HG02973 (cell line): ENCODE results near the gene MTURN.
A peak's percentile ranks its signal among the peaks of the same experiment; 100 is the strongest.
"Not testable (repeated sequence)": the region's sequence is repeated elsewhere in the genome, so short reads cannot be mapped to it uniquely, and the experiment has no call there.

Source experiments
- ATAC-seq: cut with Tn5 transposase; IDR thresholded peaks from one replicate; pipeline ENCODE4 v1.9.1; 2021; ENCODE audit warnings: moderate library complexity; ENCODE audit not compliant: unreplicated experiment

Gene MTURN

GRCh38 chr7:30134611-30135300 lies at the start of gene MTURN:
Gene MTURN (plus strand): TSS chr7:30134986. CDS start chr7:30135137, 151 bp downstream.
- ATAC-seq: peak; percentile 80

DNA sequence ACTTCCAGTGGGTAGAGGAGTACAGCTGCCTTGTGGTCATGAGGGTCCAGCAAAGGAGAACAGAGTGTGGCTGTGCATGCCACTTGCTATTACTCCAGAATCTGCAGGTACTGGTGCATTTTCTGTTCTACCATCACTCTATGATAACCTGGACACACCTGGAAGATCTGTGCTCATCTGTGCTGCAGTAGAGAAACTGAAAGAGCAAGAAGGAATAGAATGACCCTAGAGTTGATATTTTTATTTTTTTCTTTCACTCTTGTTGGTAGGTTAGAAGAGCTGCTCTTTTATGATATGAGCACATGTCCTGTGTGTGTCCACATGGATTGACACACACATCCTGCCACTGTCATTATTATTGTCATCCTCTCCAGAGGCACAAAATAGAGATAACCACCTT lies 48.3 kb upstream of the MTURN start:
- no peak for ATAC-seq

DNA sequence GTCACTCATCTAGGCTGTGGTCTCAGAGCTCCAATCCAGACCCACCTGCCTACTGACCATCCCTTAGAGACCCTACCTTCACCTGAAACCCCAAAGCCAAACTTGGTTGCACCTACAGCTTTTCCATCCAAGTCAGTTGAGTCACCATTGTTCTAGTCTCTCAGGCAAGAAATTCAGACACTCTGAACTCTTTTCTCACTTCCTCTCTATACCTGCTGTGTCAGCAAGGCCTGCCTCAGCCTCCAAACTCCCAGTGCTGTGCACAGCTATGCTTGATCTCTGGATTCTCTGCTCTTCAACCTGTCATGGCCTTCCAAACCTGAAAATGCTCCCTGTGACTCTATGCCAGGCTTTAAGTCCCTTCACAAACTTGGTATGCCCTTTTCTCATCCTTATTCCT lies 47.4 kb upstream of the MTURN start:
- ATAC-seq: no peak

DNA sequence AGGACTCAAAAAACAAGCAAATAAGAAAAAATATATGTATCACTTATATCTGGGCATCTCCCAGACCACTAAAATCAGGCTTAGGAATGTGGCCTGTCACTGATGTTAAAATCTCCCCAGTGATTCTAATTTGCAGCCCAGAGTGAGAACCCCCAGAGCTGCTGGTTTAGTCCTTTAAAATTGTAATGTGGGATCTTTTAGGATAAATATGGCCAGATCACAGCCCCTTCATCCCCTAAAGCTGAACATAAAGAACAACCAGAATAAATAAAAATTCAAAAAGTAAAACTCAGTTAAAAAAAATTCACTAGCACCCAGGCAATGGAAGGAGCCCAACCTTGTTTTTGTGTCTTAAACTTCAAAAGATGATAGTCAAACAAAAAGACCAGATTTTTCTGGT lies 46.4 kb upstream of the MTURN start:
- ATAC-seq: no peak

- ATAC-seq: no peak
Observed at GRCh38 chr7:30090111-30090510, 44.7 kb upstream of the MTURN start.

DNA sequence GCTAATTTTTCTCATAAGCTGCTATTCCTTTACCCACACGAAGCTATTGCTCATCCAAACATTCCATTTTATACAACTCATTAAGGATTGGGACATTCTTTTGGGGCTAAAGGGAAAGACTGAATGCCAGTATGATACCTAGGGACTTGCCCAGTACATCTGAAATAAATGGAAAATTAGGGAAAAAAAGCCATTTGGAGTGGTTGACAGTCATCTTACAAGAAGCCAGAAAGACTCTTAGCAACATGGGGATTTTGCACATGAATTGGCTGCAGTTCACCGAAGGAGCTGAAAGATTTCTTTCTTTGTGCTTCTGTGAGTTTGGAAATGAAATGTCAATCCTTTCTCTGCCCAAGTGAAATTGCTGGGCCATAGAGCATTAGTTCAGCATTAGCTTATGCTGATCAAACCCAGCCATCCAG lies 43.3 kb upstream of the MTURN start:
- no peak for ATAC-seq

- ATAC-seq: no peak
Observed at GRCh38 chr7:30091987-30092386, 42.8 kb upstream of the MTURN start.

GRCh38 chr7:30093420-30093952 lies 41.3 kb upstream of the MTURN start:
- ATAC-seq: no peak

DNA sequence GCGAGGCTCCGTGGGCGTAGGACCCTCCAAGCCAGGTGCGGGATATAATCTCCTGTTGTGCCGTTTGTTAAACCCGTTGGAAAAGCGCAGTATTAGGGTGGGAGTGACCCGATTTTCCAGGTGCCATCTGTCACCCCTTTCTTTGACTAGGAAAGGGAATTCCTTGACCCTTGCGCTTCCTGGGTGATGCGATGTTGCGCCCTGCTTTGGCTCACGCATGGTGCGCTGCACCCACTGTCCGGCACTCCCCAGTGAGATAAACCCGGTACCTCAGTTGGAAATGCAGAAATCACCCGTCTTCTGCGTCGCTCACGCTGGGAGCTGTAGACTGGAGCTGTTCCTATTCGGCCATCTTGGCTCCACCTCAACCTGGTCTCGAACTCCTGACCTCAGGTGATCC lies 36.2 kb upstream of the MTURN start:
- ATAC-seq: not testable (repeated sequence)

- ATAC-seq: no peak
Observed at GRCh38 chr7:30102281-30102680, 32.5 kb upstream of the MTURN start.

GRCh38 chr7:30104157-30104556 lies 30.6 kb upstream of the MTURN start:
- no peak for ATAC-seq

GRCh38 chr7:30112103-30112713 lies 22.6 kb upstream of the MTURN start:
- no peak for ATAC-seq

DNA sequence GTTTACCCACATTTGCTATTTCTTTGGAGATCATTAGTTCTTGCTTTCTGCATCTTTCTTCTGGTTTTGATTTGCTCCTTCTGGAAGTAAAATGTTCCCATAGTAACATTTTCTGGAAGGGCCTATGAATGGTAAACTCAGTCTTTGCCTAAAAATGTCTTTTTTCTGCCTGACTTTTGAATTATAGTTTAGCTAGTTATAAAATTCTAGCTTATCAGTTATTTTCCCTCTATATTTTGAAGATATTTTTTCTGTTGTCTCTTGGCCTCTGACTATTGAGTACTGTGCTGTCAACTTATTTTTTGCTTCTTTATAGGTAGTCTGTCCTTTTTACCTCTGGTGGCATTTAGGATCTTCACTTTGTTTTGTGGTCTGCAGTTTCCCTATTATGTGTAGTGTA lies 21.6 kb upstream of the MTURN start:
- no peak for ATAC-seq

DNA sequence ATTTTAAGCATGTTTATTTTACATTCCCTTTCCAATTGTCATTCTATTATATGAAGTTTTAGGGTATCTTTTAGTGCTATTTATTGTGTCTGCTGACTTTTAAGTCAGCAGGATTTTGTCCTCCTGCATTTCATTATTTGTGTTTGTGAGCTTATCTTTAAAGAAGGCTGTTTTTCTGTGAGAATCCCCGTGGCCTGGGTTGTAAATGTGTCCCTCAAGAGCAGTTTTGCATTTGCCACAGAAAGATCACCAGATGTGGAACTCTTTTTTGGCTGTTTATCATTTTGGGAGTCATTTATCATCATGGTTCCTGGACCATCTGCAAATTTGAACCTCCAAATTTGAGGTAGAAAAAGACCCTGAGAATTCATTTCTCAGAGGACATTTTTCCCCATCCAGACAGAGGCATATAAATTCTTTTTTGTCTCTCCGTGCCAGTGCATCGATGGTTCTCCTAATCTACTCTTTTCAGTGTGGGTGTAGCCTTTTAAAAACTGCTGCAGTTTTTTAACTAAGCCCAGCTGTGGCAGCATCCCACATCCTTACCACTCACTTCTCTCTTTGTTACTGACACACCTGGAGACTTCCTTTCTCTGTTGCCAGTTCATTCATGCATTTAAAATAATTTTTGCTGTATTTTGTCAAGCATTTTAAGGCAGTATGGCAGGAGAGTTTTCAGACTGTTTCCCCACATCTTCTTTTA lies 20.1 kb upstream of the MTURN start:
- peak; percentile 54 for ATAC-seq

DNA sequence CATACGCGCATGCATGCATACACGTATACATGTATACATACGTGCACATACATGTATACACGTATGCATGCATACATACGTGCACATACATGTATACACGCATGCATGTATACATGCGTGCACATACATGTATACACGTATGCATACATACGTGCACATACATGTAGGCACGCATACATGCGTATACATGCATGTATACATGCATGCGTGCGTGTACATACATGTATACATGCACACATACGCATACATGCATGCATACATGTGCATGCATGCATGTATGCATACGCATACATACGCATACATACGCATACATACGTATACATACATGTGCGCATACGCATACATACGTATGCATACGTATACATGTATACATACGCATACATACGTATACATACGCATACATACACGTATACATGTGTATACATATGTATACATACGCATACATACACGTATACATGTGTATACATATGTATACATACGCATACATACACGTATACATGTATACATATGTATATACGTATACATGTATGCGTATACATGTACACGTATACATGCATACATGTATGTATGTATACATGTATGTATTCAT lies 19.0 kb upstream of the MTURN start:
- ATAC-seq: no peak

GRCh38 chr7:30116771-30117170 lies 18.0 kb upstream of the MTURN start:
- no peak for ATAC-seq

DNA sequence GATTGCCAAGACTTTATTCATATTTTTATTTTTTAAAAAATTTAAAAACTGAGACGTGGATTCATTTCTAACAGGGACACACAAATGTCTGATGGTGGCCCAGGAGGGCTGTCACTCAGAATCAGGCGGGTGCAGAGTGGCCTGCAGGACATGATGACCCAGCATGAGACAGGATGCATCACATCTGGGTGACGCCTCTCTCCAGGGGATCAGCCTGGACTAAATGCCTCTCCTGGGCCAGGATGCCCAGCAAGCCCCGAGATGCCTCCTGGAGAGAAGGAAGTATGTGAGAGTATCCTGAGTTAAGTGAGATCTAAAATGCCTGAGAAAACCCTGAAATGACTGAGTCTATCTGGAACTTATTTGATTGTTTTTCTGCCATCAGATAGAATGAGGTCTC lies 16.9 kb upstream of the MTURN start:
- no peak for ATAC-seq

DNA sequence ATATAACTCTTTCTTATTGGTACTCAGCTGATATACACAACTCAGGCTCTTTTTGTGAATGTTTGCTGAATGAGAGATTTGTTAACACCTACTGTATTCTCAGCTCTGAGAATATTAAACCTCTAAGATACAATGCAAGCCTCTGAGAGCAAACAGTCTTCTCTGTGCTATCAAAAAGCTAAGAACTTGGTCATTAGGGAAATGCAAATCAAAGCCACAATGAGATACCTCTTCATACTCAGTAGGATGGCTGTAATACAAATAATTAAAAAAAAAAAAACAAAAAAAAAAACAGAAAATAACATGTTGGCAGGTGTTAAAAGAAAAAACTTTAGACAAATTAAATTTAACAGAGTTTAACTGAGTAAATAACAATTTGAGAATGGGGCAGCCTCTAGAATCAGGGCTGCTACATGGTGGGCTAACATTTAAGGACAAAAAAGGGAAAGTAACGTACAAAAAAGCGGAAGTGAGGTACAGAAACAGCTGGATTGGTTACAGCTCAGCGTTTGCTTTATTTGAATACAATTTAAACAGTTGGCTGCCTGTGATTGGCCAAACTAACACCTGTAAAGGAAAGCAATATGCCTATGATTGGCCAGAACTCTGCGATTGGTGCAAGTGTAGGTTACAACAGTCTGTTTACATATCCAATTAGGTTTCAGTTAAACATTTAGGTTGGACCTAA lies 14.8 kb upstream of the MTURN start:
- ATAC-seq: no peak

DNA sequence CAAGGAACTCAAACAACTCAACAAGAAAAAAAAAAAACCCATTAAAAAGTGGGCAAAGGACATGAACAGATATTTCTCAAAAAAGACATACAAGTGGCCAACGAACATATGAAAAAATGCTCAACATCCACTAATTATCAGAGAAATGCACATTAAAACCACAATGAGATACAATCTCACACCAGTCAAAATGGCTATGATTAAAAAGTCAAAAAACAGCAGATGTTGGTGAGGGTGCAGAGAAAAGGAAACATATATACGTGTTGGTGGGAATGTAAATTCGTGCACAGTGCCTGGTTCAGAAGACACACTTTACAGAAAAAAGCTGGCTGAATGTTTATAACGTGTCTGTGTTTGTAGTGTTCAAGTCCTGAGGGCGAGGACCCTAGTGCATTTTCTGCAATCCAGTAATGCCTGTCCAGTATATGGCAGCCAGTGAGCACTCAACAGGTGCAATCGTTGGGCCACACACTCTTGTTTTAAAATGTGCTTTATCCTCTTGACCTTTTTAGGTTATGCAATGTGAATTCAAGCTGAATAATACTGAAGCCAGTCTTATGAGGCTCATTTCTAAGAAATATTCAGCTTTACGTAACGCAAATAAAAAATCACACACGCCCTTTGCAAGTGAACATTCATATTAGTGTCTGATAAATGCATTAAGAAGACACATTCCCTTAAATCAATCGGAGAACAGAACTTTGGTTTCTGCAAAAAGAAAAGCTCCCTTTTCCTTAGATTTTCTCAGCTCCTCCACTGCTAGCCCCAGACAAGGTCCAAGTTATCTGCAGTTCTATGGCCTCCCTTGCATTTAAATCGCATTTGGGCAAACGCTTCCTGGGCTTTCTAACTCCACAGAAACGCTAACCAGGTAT lies 813 bp upstream of the MTURN start:
- no peak for ATAC-seq
